GM18508 (cell line): ENCODE results near the gene DHRS1.
"Not testable (repeated sequence)": the region's sequence is repeated elsewhere in the genome, so short reads cannot be mapped to it uniquely, and the experiment has no call there.

Experiments
- ATAC-seq: cut with Tn5 transposase; IDR thresholded peaks from one replicate; pipeline ENCODE4 v1.9.1; 2021; ENCODE audit warnings: moderate number of reproducible peaks; ENCODE audit not compliant: insufficient read depth, unreplicated experiment

DHRS1 gene

GRCh38 chr14:24329073-24329663 lies 29.6 kb upstream of the DHRS1 start:
- ATAC-seq, result no peak

GRCh38 chr14:24327914-24328313 lies 28.3 kb upstream of the DHRS1 start:
- not testable (repeated sequence) for ATAC-seq

- ATAC-seq, result no peak
These were observed 27.7 kb upstream of the DHRS1 start for GRCh38 chr14:24327303-24327702.

GRCh38 chr14:24325963-24326362 lies 26.4 kb upstream of the DHRS1 start:
- no peak for ATAC-seq

- no peak for ATAC-seq
These were observed 25.5 kb upstream of the DHRS1 start for GRCh38 chr14:24325041-24325530.

GRCh38 chr14:24324024-24324423 lies 24.4 kb upstream of the DHRS1 start:
- no peak for ATAC-seq

- no peak for ATAC-seq
These were observed 23.8 kb upstream of the DHRS1 start for GRCh38 chr14:24323341-24323740.

GRCh38 chr14:24322672-24323071 lies 23.1 kb upstream of the DHRS1 start:
- no peak for ATAC-seq

- no peak for ATAC-seq
These were observed 21.8 kb upstream of the DHRS1 start for GRCh38 chr14:24321212-24321975.

- no peak for ATAC-seq
These were observed 17.8 kb upstream of the DHRS1 start for GRCh38 chr14:24317141-24317928.

- ATAC-seq, result no peak
These were observed 17.0 kb upstream of the DHRS1 start for GRCh38 chr14:24316597-24316950.

GRCh38 chr14:24315807-24316596 lies 16.4 kb upstream of the DHRS1 start:
- no peak for ATAC-seq

- no peak for ATAC-seq
These were observed 15.7 kb upstream of the DHRS1 start for GRCh38 chr14:24315243-24315806.

GRCh38 chr14:24314377-24315193 lies 15.0 kb upstream of the DHRS1 start:
- no peak for ATAC-seq

GRCh38 chr14:24313913-24314312 lies 14.3 kb upstream of the DHRS1 start:
- no peak for ATAC-seq

- no peak for ATAC-seq
These were observed 13.3 kb upstream of the DHRS1 start for GRCh38 chr14:24312736-24313507.

GRCh38 chr14:24311837-24312615 lies 12.4 kb upstream of the DHRS1 start:
- ATAC-seq, result no peak
